Measurements from ENCODE around the gene NUCB1. TPM values are rescaled to one million over a fixed set of nuclear protein-coding genes. Genes with fewer than 3 reads are reported as not detected.

The NUCB1 gene
- total and polyA plus RNA-seq, 9 of the 15 experiments (the other 6 are each of a cell fraction or from before 2014, with no cell fraction given) = 3.1 to 153 (median 71.7) TPM

- 0 out of 2 replicates have a peak, but pooled peaks have one; percentile 41 for TF ChIP-seq RERE (CRISPR knock-in tag; IDR thresholded peaks at IDR 0.05; ENCODE audit: borderline replicate concordance)
- no peak; the same call in 1 of the 2 replicates for TF ChIP-seq ZC3H4 (CRISPR knock-in tag; IDR thresholded peaks at IDR 0.05; ENCODE audit: borderline replicate concordance)
- peak; percentile 87 to 90; a peak in 3 of 4 replicates for TF ChIP-seq FOXK2 (conservative IDR thresholded peaks at IDR 0.05 in 1 of 2, IDR thresholded peaks at IDR 0.05 in 1 of 2; ENCODE audit: low read depth in 2 of 2)
- TF ChIP-seq ETV1 (tag; conservative IDR thresholded peaks at IDR 0.05; ENCODE audit: low read depth) = peak; percentile 56
- peak; percentile 83; the same call in 1 of the 2 replicates for TF ChIP-seq ZNF395 (CRISPR knock-in tag; IDR thresholded peaks at IDR 0.05)
- TF ChIP-seq GTF2E2 (tag; IDR thresholded peaks at IDR 0.05) = peak; percentile 99
- 0 out of 2 replicates have a peak, but pooled peaks have one; percentile 10 for TF ChIP-seq ZC3H8 (IDR thresholded peaks at IDR 0.05)
- TF ChIP-seq ZBTB9 (CRISPR knock-in tag; IDR thresholded peaks at IDR 0.05) = peak; percentile 86
- TF ChIP-seq NFATC3 (IDR thresholded peaks at IDR 0.05) = 0 out of 2 replicates have a peak, but pooled peaks have one; percentile 27
- peak; percentile 44; the same call in 1 of the 2 replicates for TF ChIP-seq JUN (IDR thresholded peaks at IDR 0.05; ENCODE audit: borderline replicate concordance, low read depth, low read length)
- TF ChIP-seq JUN (CRISPR knock-in tag; IDR thresholded peaks at IDR 0.05; ENCODE audit: borderline replicate concordance) = no peak
- TF ChIP-seq KDM5B (IDR thresholded peaks at IDR 0.05; ENCODE audit: insufficient replicate concordance, low read depth, low read length) = peak; percentile 99
- TF ChIP-seq NFYB (IDR thresholded peaks at IDR 0.05; ENCODE audit: extremely low read depth, insufficient read length) = peak; percentile 91
- TF ChIP-seq NFIC (IDR thresholded peaks at IDR 0.05) = peak; percentile 84
- no peak for TF ChIP-seq PRMT5 (CRISPR knock-in tag; IDR thresholded peaks at IDR 0.05)
Measured at GRCh38 chr19:48965040-48965805, 65.1 kb downstream of the NUCB1 start, which contains the start of gene FTL (continued).
